ENCODE results near the gene GPR183. TPM values are rescaled to one million over a fixed set of nuclear protein-coding genes. Genes with fewer than 3 reads are reported as not detected.

The GPR183 gene
- polyA plus RNA-seq, 1 donor = 2.4 TPM

- no peak for DNase-seq
These were observed 32.1 kb upstream of the GPR183 start for GRCh38 chr13:99339230-99339721.

GRCh38 chr13:99335603-99336002 lies 28.4 kb upstream of the GPR183 start:
- DNase-seq = no peak

- no peak for DNase-seq
These were observed 27.9 kb upstream of the GPR183 start for GRCh38 chr13:99335087-99335486.

- no peak for DNase-seq
These were observed 27.0 kb upstream of the GPR183 start for GRCh38 chr13:99334221-99334620.

GRCh38 chr13:99332456-99332855 lies 25.3 kb upstream of the GPR183 start:
- no peak for DNase-seq

- DNase-seq = no peak
These were observed 24.7 kb upstream of the GPR183 start for GRCh38 chr13:99331881-99332293.

- DNase-seq = no peak
These were observed 23.7 kb upstream of the GPR183 start for GRCh38 chr13:99330942-99331341.

GRCh38 chr13:99329477-99329876 lies 22.3 kb upstream of the GPR183 start:
- DNase-seq = no peak

- DNase-seq = no peak
These were observed 20.6 kb upstream of the GPR183 start for GRCh38 chr13:99327761-99328160.

GRCh38 chr13:99327126-99327525 lies 19.9 kb upstream of the GPR183 start:
- no peak for DNase-seq

- no peak for DNase-seq
These were observed 18.8 kb upstream of the GPR183 start for GRCh38 chr13:99326012-99326411.

GRCh38 chr13:99323488-99323887 lies 16.3 kb upstream of the GPR183 start:
- DNase-seq = no peak

- DNase-seq = no peak
These were observed 15.3 kb upstream of the GPR183 start for GRCh38 chr13:99322297-99323103.

- no peak for DNase-seq
These were observed 14.5 kb upstream of the GPR183 start for GRCh38 chr13:99321709-99322108.

- no peak for DNase-seq
These were observed 13.7 kb upstream of the GPR183 start for GRCh38 chr13:99320693-99321481.

GRCh38 chr13:99316657-99317256 lies 9.6 kb upstream of the GPR183 start:
- DNase-seq = no peak

GRCh38 chr13:99316224-99316623 lies 9.0 kb upstream of the GPR183 start:
- DNase-seq = no peak

- DNase-seq = no peak
These were observed 8.0 kb upstream of the GPR183 start for GRCh38 chr13:99315186-99315585.

GRCh38 chr13:99314640-99315176 lies 7.5 kb upstream of the GPR183 start:
- DNase-seq = no peak

- DNase-seq = no peak
These were observed 6.7 kb upstream of the GPR183 start for GRCh38 chr13:99313941-99314340.

GRCh38 chr13:99313501-99313900 lies 6.3 kb upstream of the GPR183 start:
- DNase-seq = no peak

GRCh38 chr13:99312493-99312883 lies 5.3 kb upstream of the GPR183 start:
- DNase-seq = peak; percentile 41

Data from hindlimb muscle (tissue), 1 donor.